NT2/D1 (cell line): ENCODE results near the gene ARHGEF33.

Source experiments
- DNase-seq: peaks from one replicate; pipeline ENCODE4 v3.0.0-alpha.2; 2011; ENCODE audit warnings: low read depth, low spot score
- H3K27me3 ChIP-seq: 2 replicates; pipeline ENCODE4 v1.6.0; 2011; ENCODE audit warnings: mild to moderate bottlenecking; ENCODE audit not compliant: insufficient read length, insufficient read depth
- H3K36me3 ChIP-seq: 2 replicates; pipeline ENCODE4 v1.6.1; 2011; ENCODE audit warnings: mild to moderate bottlenecking, low read length, mixed read lengths; ENCODE audit not compliant: insufficient read depth, insufficient read length
- H3K4me1 ChIP-seq: 2 replicates; pipeline ENCODE4 v1.5.1; 2011; ENCODE audit not compliant: insufficient read depth, insufficient read length
- H3K4me3 ChIP-seq: 2 replicates; pipeline ENCODE4 v1.5.1; 2011; ENCODE audit warnings: low read depth; ENCODE audit not compliant: insufficient read length
- H3K9ac ChIP-seq: 2 replicates; pipeline ENCODE4 v1.6.0; 2011; ENCODE audit warnings: low read depth; ENCODE audit not compliant: insufficient read length
- H3K9me3 ChIP-seq: 2 replicates; pipeline ENCODE4 v1.5.1; 2011; ENCODE audit warnings: mild to moderate bottlenecking, low read length; ENCODE audit not compliant: insufficient read depth
- SUZ12 ChIP-seq: IDR thresholded peaks from 2 replicates; pipeline ENCODE4 v1.6.1; 2011; ENCODE audit not compliant: insufficient read length, insufficient read depth; ENCODE audit errors: extremely low read depth
- YY1 ChIP-seq: IDR thresholded peaks from 2 replicates; pipeline ENCODE4 v1.6.1; 2011; ENCODE audit not compliant: insufficient read length, insufficient read depth
- ZNF274 ChIP-seq: IDR thresholded peaks from 2 replicates; pipeline ENCODE4 v1.6.1; 2011; ENCODE audit warnings: mild to moderate bottlenecking, low read depth, low read length

Gene ARHGEF33

GRCh38 chr2:39000552-39000951, 110.9 kb downstream of the ARHGEF33 start:
- no peaks in the 10 kb centered on the region for H3K27me3 ChIP-seq
- no peak overlapping the region for H3K9ac ChIP-seq
- peaks cover 9% of the 10 kb centered on the region for H3K36me3 ChIP-seq
- no peak overlapping the region for H3K4me3 ChIP-seq
- DNase-seq: no peak
- H3K4me1 ChIP-seq: no peaks in the 10 kb centered on the region
- H3K9me3 ChIP-seq: no peaks in the 10 kb centered on the region
- no peak for TF ChIP-seq SUZ12
- TF ChIP-seq YY1: no peak
- no peak for TF ChIP-seq ZNF274

GRCh38 chr2:39007875-39008504, 118.3 kb downstream of the ARHGEF33 start:
- Histone ChIP-seq H3K36me3 (peaks cover 24% of the 10 kb centered on the region), H3K4me3 (no peak overlapping the region), H3K9me3 (no peaks in the 10 kb centered on the region), H3K9ac (no peak overlapping the region), H3K4me1 (peaks cover 4% of the 10 kb centered on the region), H3K27me3 (no peaks in the 10 kb centered on the region)
- TF ChIP-seq ZNF274 (no peak), YY1 (no peak), SUZ12 (no peak)
- DNase-seq: no peak

- Histone ChIP-seq H3K4me3 (no peak overlapping the region), H3K9ac (no peak overlapping the region), H3K36me3 (peaks cover 31% of the 10 kb centered on the region), H3K9me3 (no peaks in the 10 kb centered on the region), H3K4me1 (peaks cover 4% of the 10 kb centered on the region), H3K27me3 (no peaks in the 10 kb centered on the region)
- no peak for TF ChIP-seq SUZ12
- DNase-seq: no peak
Observed at GRCh38 chr2:39008665-39009064, 119.0 kb downstream of the ARHGEF33 start.

- H3K9me3 ChIP-seq: no peaks in the 10 kb centered on the region
- H3K27me3 ChIP-seq: no peaks in the 10 kb centered on the region
- TF ChIP-seq SUZ12: no peak
- no peak for TF ChIP-seq YY1
- TF ChIP-seq ZNF274: no peak
- H3K36me3 ChIP-seq: peaks cover 17% of the 10 kb centered on the region
- DNase-seq: no peak
- no peak overlapping the region for H3K4me3 ChIP-seq
- H3K9ac ChIP-seq: no peak overlapping the region
- no peaks in the 10 kb centered on the region for H3K4me1 ChIP-seq
Observed at GRCh38 chr2:39013871-39014270, 124.2 kb downstream of the ARHGEF33 start.

GRCh38 chr2:39015424-39015823, 125.7 kb downstream of the ARHGEF33 start:
- no peaks in the 10 kb centered on the region for H3K9me3 ChIP-seq
- DNase-seq: no peak
- H3K36me3 ChIP-seq: peaks cover 13% of the 10 kb centered on the region
- H3K9ac ChIP-seq: no peak overlapping the region
- no peaks in the 10 kb centered on the region for H3K4me1 ChIP-seq
- H3K27me3 ChIP-seq: no peaks in the 10 kb centered on the region
- H3K4me3 ChIP-seq: no peak overlapping the region
- TF ChIP-seq SUZ12: no peak
- no peak for TF ChIP-seq YY1
- no peak for TF ChIP-seq ZNF274

GRCh38 chr2:39017334-39017733, 127.7 kb downstream of the ARHGEF33 start:
- no peak overlapping the region for H3K9ac ChIP-seq
- TF ChIP-seq ZNF274: no peak
- no peak for TF ChIP-seq YY1
- no peak for TF ChIP-seq SUZ12
- H3K4me3 ChIP-seq: no peak overlapping the region
- H3K9me3 ChIP-seq: no peaks in the 10 kb centered on the region
- H3K36me3 ChIP-seq: peaks cover 16% of the 10 kb centered on the region
- no peaks in the 10 kb centered on the region for H3K27me3 ChIP-seq
- no peak for DNase-seq
- no peaks in the 10 kb centered on the region for H3K4me1 ChIP-seq

GRCh38 chr2:39018638-39019037, 129.0 kb downstream of the ARHGEF33 start:
- TF ChIP-seq YY1: no peak
- Histone ChIP-seq H3K4me1 (no peaks in the 10 kb centered on the region), H3K9ac (no peak overlapping the region), H3K4me3 (no peak overlapping the region), H3K9me3 (no peaks in the 10 kb centered on the region), H3K36me3 (peaks cover 12% of the 10 kb centered on the region), H3K27me3 (no peaks in the 10 kb centered on the region)
- no peak for DNase-seq

GRCh38 chr2:39020383-39020782, 130.7 kb downstream of the ARHGEF33 start:
- H3K36me3 ChIP-seq: peaks cover 12% of the 10 kb centered on the region
- no peak for DNase-seq

More at GRCh38 chr2:39020383-39020782, 130.7 kb downstream of the ARHGEF33 start:
- H3K27me3 ChIP-seq: no peaks in the 10 kb centered on the region
- H3K9me3 ChIP-seq: no peaks in the 10 kb centered on the region
- no peak overlapping the region for H3K4me3 ChIP-seq
- no peak for TF ChIP-seq SUZ12
- no peak for TF ChIP-seq ZNF274
- no peak for TF ChIP-seq YY1
- no peaks in the 10 kb centered on the region for H3K4me1 ChIP-seq
- no peak overlapping the region for H3K9ac ChIP-seq
